GM12865 (cell line): ENCODE results near the gene PAPPA.

Experiments used
- DNase-seq: peaks from one replicate; pipeline ENCODE4 v3.0.0; 2010; ENCODE audit warnings: low read depth
- H3K4me3 ChIP-seq: 2 replicates; pipeline ENCODE4 v1.5.1; 2011; ENCODE audit warnings: mild to moderate bottlenecking, low read depth, low read length, control low read depth
- CTCF ChIP-seq: IDR thresholded peaks from 2 replicates; pipeline ENCODE4 v1.5.1; 2011; ENCODE audit warnings: low read length, control low read depth, low read depth, inconsistent platforms; ENCODE audit not compliant: insufficient read depth; ENCODE audit errors: missing control alignments

PAPPA gene

GRCh38 chr9:116316246-116316645 lies 162.7 kb downstream of the PAPPA start:
- no peak for DNase-seq
- no peak for TF ChIP-seq CTCF
- no peak overlapping the region for H3K4me3 ChIP-seq

- no peak overlapping the region for H3K4me3 ChIP-seq
- no peak for TF ChIP-seq CTCF
- no peak for DNase-seq
Measured at GRCh38 chr9:116317503-116317902, 163.9 kb downstream of the PAPPA start.

- TF ChIP-seq CTCF: no peak
- no peak for DNase-seq
- H3K4me3 ChIP-seq: no peak overlapping the region
Measured at GRCh38 chr9:116318468-116319374, 165.1 kb downstream of the PAPPA start.

GRCh38 chr9:116319480-116319879 lies 165.9 kb downstream of the PAPPA start:
- no peak for DNase-seq
- H3K4me3 ChIP-seq: no peak overlapping the region
- no peak for TF ChIP-seq CTCF

- DNase-seq: no peak
- TF ChIP-seq CTCF: no peak
- H3K4me3 ChIP-seq: no peak overlapping the region
Measured at GRCh38 chr9:116320290-116320689, 166.7 kb downstream of the PAPPA start.

GRCh38 chr9:116322521-116322920 lies 168.9 kb downstream of the PAPPA start:
- no peak for DNase-seq
- no peak overlapping the region for H3K4me3 ChIP-seq
- no peak for TF ChIP-seq CTCF

GRCh38 chr9:116323012-116323411 lies 169.4 kb downstream of the PAPPA start:
- no peak for TF ChIP-seq CTCF
- no peak for DNase-seq

More at GRCh38 chr9:116323012-116323411, 169.4 kb downstream of the PAPPA start:
- H3K4me3 ChIP-seq: no peak overlapping the region
